GM19463 (cell line): Measurements from ENCODE around the gene TAS1R3.
A peak's percentile ranks its signal among the peaks of the same experiment; 100 is the strongest.
"Not testable (repeated sequence)": the region's sequence is repeated elsewhere in the genome, so short reads cannot be mapped to it uniquely, and the experiment has no call there.

ENCODE experiments used
- ATAC-seq: cut with Tn5 transposase; IDR thresholded peaks from one replicate; pipeline ENCODE4 v1.9.1; 2021; ENCODE audit warnings: mild to moderate bottlenecking, moderate library complexity; ENCODE audit not compliant: unreplicated experiment

The TAS1R3 gene

DNA sequence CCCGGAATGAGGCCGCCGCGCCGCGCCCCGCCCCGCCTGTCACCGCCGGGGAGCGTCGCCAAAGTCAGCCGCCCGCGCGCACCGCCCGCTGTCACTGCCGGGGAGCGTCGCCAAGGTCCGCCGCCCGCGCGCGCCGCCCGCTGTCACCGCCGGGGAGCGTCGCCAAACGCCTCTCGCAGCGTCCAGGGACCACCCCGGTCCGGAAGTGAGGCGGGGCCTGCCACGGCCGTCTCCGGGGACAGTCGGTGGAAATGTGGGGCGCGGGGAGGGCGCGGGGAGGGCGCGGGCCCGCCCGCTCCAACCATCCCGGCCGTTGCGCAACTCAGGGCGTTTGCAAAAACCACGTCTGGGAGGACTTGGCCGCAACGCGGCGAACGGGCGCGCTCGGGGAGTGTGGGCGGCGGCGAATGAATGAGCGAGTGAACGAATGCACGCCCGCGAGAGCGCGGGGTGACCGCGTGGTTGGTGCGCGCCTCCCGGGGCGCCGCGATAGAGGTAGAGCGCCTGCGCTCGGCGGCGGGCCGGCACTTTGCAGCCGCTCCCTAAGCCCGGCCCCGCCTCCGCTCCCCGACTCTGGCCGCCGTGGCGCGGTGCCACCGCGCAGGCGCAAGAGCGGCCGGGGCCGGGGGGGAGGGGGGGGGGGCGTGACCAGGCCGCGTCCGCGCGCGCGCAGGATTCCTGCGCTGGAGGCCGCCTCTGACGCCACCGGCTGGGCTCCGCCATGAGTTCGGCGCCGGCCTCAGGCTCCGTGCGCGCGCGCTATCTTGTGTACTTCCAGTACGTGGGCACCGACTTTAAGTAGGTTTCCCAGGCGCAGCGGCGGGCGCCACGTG, 22.9 kb upstream of the TAS1R3 start, which contains the start of the genes ACAP3 and PUSL1:
Gene ACAP3 (minus strand): TSS at position 8 of the 833 bp plus-strand sequence. CDS start 115 bp downstream, outside the sequence.
Gene PUSL1 (plus strand): TSS at position 675 of the 833 bp plus-strand sequence. CDS start 47 bp downstream, at position 722.
- ATAC-seq: peak; percentile 59

DNA sequence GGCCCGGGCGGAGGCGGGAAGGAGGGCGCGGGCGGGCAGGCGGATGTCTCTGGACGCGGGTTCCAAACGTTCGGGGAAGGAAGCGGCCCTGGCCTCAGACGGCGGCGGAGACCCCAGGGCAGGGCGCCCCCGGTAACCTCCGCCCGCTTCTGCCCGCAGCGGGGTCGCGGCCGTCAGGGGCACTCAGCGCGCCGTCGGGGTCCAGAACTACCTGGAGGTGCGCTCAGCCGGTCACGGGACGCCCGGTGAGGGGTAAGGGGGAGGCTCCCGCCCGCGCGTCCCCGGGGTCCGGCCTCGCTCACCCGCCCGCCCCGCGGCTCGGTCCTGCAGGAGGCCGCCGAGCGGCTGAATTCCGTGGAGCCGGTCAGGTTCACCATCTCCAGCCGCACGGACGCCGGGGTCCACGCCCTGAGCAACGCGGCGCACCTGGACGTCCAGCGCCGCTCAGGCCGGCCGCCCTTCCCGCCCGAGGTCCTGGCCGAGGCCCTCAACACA, 22.3 kb upstream of the TAS1R3 start:
- ATAC-seq: no peak

- ATAC-seq: no peak
Observed at GRCh38 chr1:1309251-1310108, 21.6 kb upstream of the TAS1R3 start.

- ATAC-seq: no peak
Observed at GRCh38 chr1:1310109-1310385, 21.0 kb upstream of the TAS1R3 start.

- ATAC-seq: no peak
Observed at GRCh38 chr1:1310476-1311053, 20.5 kb upstream of the TAS1R3 start.

GRCh38 chr1:1311107-1312104, 19.7 kb upstream of the TAS1R3 start:
- no peak for ATAC-seq

DNA sequence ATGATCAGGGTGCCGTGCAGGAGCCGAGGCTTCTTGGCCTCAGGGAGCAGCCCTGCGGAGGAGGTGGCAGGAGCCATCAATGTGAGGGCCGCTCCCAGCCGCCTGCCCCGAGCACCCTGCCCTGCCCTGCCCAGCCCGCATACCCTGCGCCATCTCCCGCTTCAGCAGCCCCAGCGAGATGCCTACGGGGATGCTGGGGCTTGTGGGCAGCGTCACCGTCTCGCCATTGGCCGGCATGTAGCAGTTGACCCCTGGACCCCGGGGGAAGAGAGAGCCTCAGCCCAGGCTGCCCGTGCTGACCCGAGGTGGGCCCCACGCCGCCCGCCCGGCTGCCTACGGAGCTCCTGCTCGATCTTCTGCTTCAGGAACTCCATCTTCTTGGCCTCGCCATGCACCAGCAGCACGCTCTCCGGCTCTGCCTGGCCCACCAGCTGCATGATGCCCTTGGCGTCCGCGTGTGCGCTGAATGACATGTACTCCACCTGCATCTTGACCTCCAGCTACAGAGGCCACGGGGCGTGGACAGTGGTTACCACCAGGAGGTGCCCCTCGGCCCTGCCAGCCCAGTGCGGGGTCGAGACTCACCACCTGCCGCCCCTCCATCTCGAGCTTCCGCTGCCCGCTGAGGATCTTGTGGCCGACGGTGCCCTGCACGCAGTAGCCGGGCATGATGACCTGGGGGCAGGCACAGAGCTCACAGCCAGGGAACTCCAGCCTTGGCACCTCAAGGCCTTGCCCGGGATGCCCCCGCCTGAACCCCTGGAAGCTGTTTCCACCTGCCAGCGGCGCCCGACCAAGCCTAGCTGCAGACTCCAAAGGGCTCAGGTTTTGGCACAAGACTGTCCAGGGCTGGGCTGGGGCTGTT, 18.4 kb upstream of the TAS1R3 start:
- ATAC-seq: no peak

- ATAC-seq: no peak
Observed at GRCh38 chr1:1313500-1314236, 17.4 kb upstream of the TAS1R3 start.

GRCh38 chr1:1314237-1314586, 16.9 kb upstream of the TAS1R3 start:
- ATAC-seq: no peak

DNA sequence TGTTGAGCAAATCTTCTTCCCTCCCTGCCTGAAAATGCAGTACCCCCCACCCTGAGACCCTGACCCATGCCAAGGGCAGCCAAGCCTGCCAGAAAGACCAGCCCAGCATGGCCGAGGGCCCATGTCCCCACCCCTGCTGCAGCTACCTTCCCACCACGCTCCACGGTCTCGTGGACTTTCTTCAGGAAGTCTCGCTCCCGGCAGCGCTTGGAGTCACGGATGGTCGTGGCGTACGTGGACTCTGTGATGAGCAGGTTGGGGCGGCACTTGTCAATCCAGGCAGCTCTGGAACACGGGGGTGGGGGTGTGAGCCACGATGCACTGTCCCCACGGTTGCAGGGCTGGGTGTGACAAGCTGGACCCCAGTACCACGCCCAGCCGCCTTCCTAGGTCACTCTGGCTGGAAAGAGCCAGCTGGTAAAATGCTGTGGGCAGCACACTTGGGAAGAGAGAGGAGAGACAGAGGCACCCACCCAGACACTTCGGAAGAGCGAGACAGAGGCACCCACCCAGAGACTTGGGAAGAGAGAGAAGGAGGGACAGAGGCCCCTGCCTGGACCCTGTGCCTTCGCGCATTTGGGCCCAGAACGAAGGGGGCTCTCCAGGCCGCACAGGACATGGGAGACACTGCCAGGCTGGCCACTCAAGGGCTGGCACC, 16.3 kb upstream of the TAS1R3 start:
- no peak for ATAC-seq

- ATAC-seq: no peak
Observed at GRCh38 chr1:1315435-1315954, 15.6 kb upstream of the TAS1R3 start.

DNA sequence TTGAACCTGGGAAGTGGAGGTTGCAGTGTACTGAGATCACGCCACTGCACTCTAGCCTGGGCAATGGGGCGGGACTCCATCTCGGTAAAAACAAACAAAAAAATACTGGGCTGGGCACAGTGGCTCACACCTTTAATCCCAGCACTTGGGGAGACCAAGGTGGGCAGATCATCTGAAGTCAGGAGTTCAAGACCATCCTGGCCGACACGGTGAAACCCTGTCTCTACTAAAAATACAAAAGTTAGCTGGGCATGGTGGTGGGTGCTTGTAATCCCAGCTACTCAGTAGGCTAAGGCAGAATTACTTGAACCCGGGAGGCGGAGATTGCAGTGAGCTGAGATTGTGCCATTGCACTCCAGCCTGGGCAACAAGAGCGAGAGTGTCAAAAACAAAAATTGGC, 14.9 kb upstream of the TAS1R3 start:
- not testable (repeated sequence) for ATAC-seq

- no peak for ATAC-seq
Observed at GRCh38 chr1:1317420-1317819, 13.7 kb upstream of the TAS1R3 start.

- no peak for ATAC-seq
Observed at GRCh38 chr1:1318131-1318652, 12.9 kb upstream of the TAS1R3 start.

GRCh38 chr1:1318777-1319645, 12.1 kb upstream of the TAS1R3 start:
- no peak for ATAC-seq

DNA sequence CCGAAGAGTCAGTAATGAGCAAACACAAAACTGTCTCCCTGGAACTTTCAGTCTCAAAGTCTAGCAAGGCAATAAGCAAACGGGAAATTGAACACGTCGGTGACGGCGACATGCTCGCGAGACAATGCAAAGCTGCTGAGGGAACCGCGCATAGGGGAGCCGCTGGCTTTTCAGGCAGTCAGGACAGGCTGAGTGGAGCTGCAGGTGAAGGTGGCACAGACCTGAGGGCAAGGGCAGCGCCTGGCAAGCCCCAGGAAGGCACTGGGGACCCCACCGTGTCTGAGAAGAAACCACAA, 11.5 kb upstream of the TAS1R3 start:
- ATAC-seq: no peak
